Endodermal cell (in vitro differentiated cells): ENCODE measurements around the gene PFAS. TPM values are rescaled to one million over a fixed set of nuclear protein-coding genes. Genes with fewer than 3 reads are reported as not detected.

Experiments used
- DNase-seq: peaks from one replicate; pipeline ENCODE4 v3.0.0-alpha.2; 2017
- H3K27ac ChIP-seq: 2 replicates; pipeline ENCODE4 v1.5.1; 2013; ENCODE audit warnings: mild to moderate bottlenecking, low read depth, low read length, moderate library complexity
- H3K27me3 ChIP-seq: 2 replicates; pipeline ENCODE4 v1.6.1; 2013; ENCODE audit warnings: mild to moderate bottlenecking, low read length, moderate library complexity; ENCODE audit not compliant: insufficient read depth, control insufficient read depth, poor library complexity, severe bottlenecking
- H3K36me3 ChIP-seq: 2 replicates; pipeline ENCODE4 v1.7.0; 2013; ENCODE audit warnings: mild to moderate bottlenecking, low read length, moderate library complexity; ENCODE audit not compliant: control insufficient read depth, insufficient read depth
- H3K4me1 ChIP-seq: one replicate; pipeline ENCODE4 v1.7.0; 2013; ENCODE audit warnings: low read length; ENCODE audit not compliant: control insufficient read depth, insufficient read depth
- H3K4me3 ChIP-seq: 2 replicates; pipeline ENCODE4 v1.5.1; 2013; ENCODE audit warnings: mild to moderate bottlenecking, low read length, moderate library complexity
- H3K9ac ChIP-seq: 2 replicates; pipeline ENCODE4 v1.6.1; 2013; ENCODE audit warnings: mild to moderate bottlenecking, low read length, moderate library complexity; ENCODE audit not compliant: poor library complexity, severe bottlenecking; ENCODE audit errors: extremely low read depth
- H3K9me3 ChIP-seq: 2 replicates; pipeline ENCODE4 v1.6.1; 2013; ENCODE audit warnings: mild to moderate bottlenecking, low read length, moderate library complexity; ENCODE audit not compliant: control insufficient read depth
- H3K27ac Mint-ChIP-seq: 2 replicates; pipeline ENCODE4 v1.8.0; 2020; ENCODE audit warnings: mixed read lengths
- H3K27me3 Mint-ChIP-seq: 2 replicates; pipeline ENCODE4 v1.8.0; 2021; ENCODE audit warnings: mild to moderate bottlenecking, mixed read lengths; ENCODE audit not compliant: insufficient read depth
- H3K36me3 Mint-ChIP-seq: 2 replicates; pipeline ENCODE4 v1.8.0; 2020; ENCODE audit warnings: low read depth, mixed read lengths
- H3K4me1 Mint-ChIP-seq: 2 replicates; pipeline ENCODE4 v1.8.0; 2020; ENCODE audit warnings: mixed read lengths
- H3K4me3 Mint-ChIP-seq: 2 replicates; pipeline ENCODE4 v1.8.0; 2020; ENCODE audit warnings: mild to moderate bottlenecking, moderate library complexity, mixed read lengths
- H3K9me3 Mint-ChIP-seq: 2 replicates; pipeline ENCODE4 v1.8.0; 2020; ENCODE audit warnings: mild to moderate bottlenecking, mixed read lengths
- CTCF ChIP-seq: fragments of 200-600 bp; sonication (generic); conservative IDR thresholded peaks from 2 replicates; pipeline ENCODE4 v1.5.0; 2021; ENCODE audit warnings: antibody characterized with exemption, mild to moderate bottlenecking
- WGBS, 2 experiments: methylation state at CpG; one replicate each; pipeline versions ENCODE4 v1.1.5 to v1.1.7; 2013; ENCODE audit warnings: missing lambda C conversion rate in 2 of 2, mixed read lengths in 1 of 2; ENCODE audit not compliant: insufficient coverage in 1 of 2, insufficient read length in 1 of 2; 5-methylcytosine and 5-hydroxymethylcytosine counted together
- total RNA-seq, 2 donors: library from RNA; stranded (reverse); fragmentation: NEBNext Ultra II Directional in 1 of 2; extraction: Animal tissue kit (Norgen Biotek cat#: 25700) in 1 of 2; gene quantifications; 2 replicates in 1 of 2; 3 replicates in 1 of 2; pipeline ENCODE4 v1.2.1, GENCODE V29; 2021

The PFAS gene
- total RNA-seq, 2 donors from 2014 or later = 119 to 158 TPM

- Mint-ChIP-seq H3K36me3 (peaks cover 34% of the 10 kb centered on the region), H3K9me3 (no peaks in the 10 kb centered on the region), H3K27me3 (no peaks in the 10 kb centered on the region), H3K4me3 (no peak overlapping the region), H3K4me1 (no peaks in the 10 kb centered on the region), H3K27ac (no peak overlapping the region)
- Histone ChIP-seq H3K27me3 (no peaks in the 10 kb centered on the region), H3K4me3 (no peak overlapping the region), H3K4me1 (no peaks in the 10 kb centered on the region), H3K27ac (no peak overlapping the region), H3K36me3 (peaks cover 15% of the 10 kb centered on the region), H3K9ac (no peak overlapping the region), H3K9me3 (no peaks in the 10 kb centered on the region)
- no peak for DNase-seq
- TF ChIP-seq CTCF = no peak
- WGBS, 2 experiments = 73 to 94% methylated on average over 3 to 4 of the region's 5 CpGs
Measured at GRCh38 chr17:8274816-8275215, 25.7 kb downstream of the PFAS start.

GRCh38 chr17:8275421-8276290 lies 26.6 kb downstream of the PFAS start:
- Histone ChIP-seq H3K9me3 (no peaks in the 10 kb centered on the region), H3K27me3 (no peaks in the 10 kb centered on the region), H3K9ac (no peak overlapping the region), H3K4me3 (no peak overlapping the region), H3K4me1 (no peaks in the 10 kb centered on the region), H3K27ac (no peak overlapping the region), H3K36me3 (peaks cover 9% of the 10 kb centered on the region)
- Mint-ChIP-seq H3K9me3 (no peaks in the 10 kb centered on the region), H3K4me1 (no peaks in the 10 kb centered on the region), H3K4me3 (no peak overlapping the region), H3K27ac (no peak overlapping the region), H3K27me3 (no peaks in the 10 kb centered on the region), H3K36me3 (peaks cover 25% of the 10 kb centered on the region)
- no peak for TF ChIP-seq CTCF
- 89 to 94% methylated on average over 7 to 9 of the region's 9 CpGs for WGBS, 2 experiments
- DNase-seq = peak; percentile 54

- 88 to 97% methylated on average over 1 to 7 of the region's 7 CpGs for WGBS, 2 experiments
- Mint-ChIP-seq H3K4me3 (no peak overlapping the region), H3K27me3 (no peaks in the 10 kb centered on the region), H3K36me3 (peaks cover 11% of the 10 kb centered on the region), H3K27ac (no peak overlapping the region), H3K9me3 (no peaks in the 10 kb centered on the region), H3K4me1 (no peaks in the 10 kb centered on the region)
- H3K36me3 ChIP-seq = no peaks in the 10 kb centered on the region
- no peak for TF ChIP-seq CTCF
- DNase-seq = no peak
- H3K9ac ChIP-seq = no peak overlapping the region
- no peaks in the 10 kb centered on the region for H3K9me3 ChIP-seq
- no peak overlapping the region for H3K27ac ChIP-seq
- H3K4me3 ChIP-seq = no peak overlapping the region
- no peaks in the 10 kb centered on the region for H3K4me1 ChIP-seq
- no peaks in the 10 kb centered on the region for H3K27me3 ChIP-seq
Measured at GRCh38 chr17:8277317-8277716, 28.2 kb downstream of the PFAS start.
